Measurements from ENCODE around the gene SCMH1. TPM values are rescaled to one million over a fixed set of nuclear protein-coding genes. Genes with fewer than 3 reads are reported as not detected.

The SCMH1 gene
- total RNA-seq, 1 experiment from 2014 or later = 28.0 TPM

- no peak for TF ChIP-seq RAD21 (IDR thresholded peaks at IDR 0.05; ENCODE audit: low read depth)
- no peak for TF ChIP-seq ZBTB33 (IDR thresholded peaks at IDR 0.05; ENCODE audit: extremely low read depth, insufficient replicate concordance, low read length)
- TF ChIP-seq TCF7L2 (IDR thresholded peaks at IDR 0.05; ENCODE audit: borderline replicate concordance, extremely low read depth, insufficient read depth, insufficient read length) = no peak
- TF ChIP-seq CBX3 (IDR thresholded peaks at IDR 0.05; ENCODE audit: low read depth) = no peak
- no peak for TF ChIP-seq YY1 (IDR thresholded peaks at IDR 0.05; ENCODE audit: extremely low read depth, insufficient replicate concordance, low read depth, low read length)
- no peak for TF ChIP-seq REST (IDR thresholded peaks at IDR 0.05; ENCODE audit: low read depth)
- no peak for TF ChIP-seq POLR2A (IDR thresholded peaks at IDR 0.05; ENCODE audit: borderline replicate concordance, extremely low read depth, insufficient read depth, insufficient read length)
- TF ChIP-seq ELF1 (IDR thresholded peaks at IDR 0.05; ENCODE audit: borderline replicate concordance, low read depth) = no peak
- TF ChIP-seq CEBPB (IDR thresholded peaks at IDR 0.05; ENCODE audit: low read depth) = no peak
- no peak for TF ChIP-seq SRF (IDR thresholded peaks at IDR 0.05; ENCODE audit: low read depth)
- no peak for TF ChIP-seq FOSL1 (IDR thresholded peaks at IDR 0.05; ENCODE audit: low read depth)
- TF ChIP-seq ZNF274 (IDR thresholded peaks at IDR 0.05; ENCODE audit: low read depth, low read length) = no peak
- no peak for TF ChIP-seq ATF3 (IDR thresholded peaks at IDR 0.05)
- TF ChIP-seq MAX (IDR thresholded peaks at IDR 0.05) = no peak
- TF ChIP-seq JUND (IDR thresholded peaks at IDR 0.05) = no peak
- TF ChIP-seq POLR2AphosphoS5 (IDR thresholded peaks at IDR 0.05; ENCODE audit: low read depth, low read length) = no peak
- TF ChIP-seq EZH2 (IDR thresholded peaks at IDR 0.05) = no peak
- TF ChIP-seq SP1 (IDR thresholded peaks at IDR 0.05; ENCODE audit: low read depth) = no peak
- no peak for TF ChIP-seq EGR1 (IDR thresholded peaks at IDR 0.05; ENCODE audit: low read depth)
- TF ChIP-seq EZH2phosphoT487 (IDR thresholded peaks at IDR 0.05; ENCODE audit: borderline replicate concordance) = no peak
- no TSS peak for BruUV-seq (replicated peaks)
- Histone ChIP-seq H3K9me3 (ENCODE audit: control insufficient read depth in 1 of 2, insufficient read depth in 1 of 2, low read depth in 1 of 2, low read length in 2 of 2) (no peaks in the 10 kb centered on the region), H3K4me2 (ENCODE audit: low read length) (no peak overlapping the region), H2AFZ (ENCODE audit: low read depth, low read length, poor library complexity, severe bottlenecking) (no peak overlapping the region), H3K4me1 (ENCODE audit: control insufficient read depth in 1 of 2, insufficient read depth in 2 of 2, low read length in 2 of 2) (peaks cover 0 to 5% of the 10 kb centered on the region in 2 experiments; a peak in 2 of 4 replicates), H3K27ac (ENCODE audit: low read depth, low read length) (no peak overlapping the region), H4K20me1 (ENCODE audit: insufficient read depth) (no peaks in the 10 kb centered on the region), H3K27me3 (ENCODE audit: insufficient read depth, low read length) (no peaks in the 10 kb centered on the region; the same call in 1 of the 2 replicates), H3K4me3 (replicated peaks in 1 of 2; ENCODE audit: low read depth in 1 of 2, low read length in 2 of 2) (no peak overlapping the region), H3K79me2 (ENCODE audit: insufficient read depth, low read length) (no peaks in the 10 kb centered on the region), H3K36me3 (ENCODE audit: control insufficient read depth in 1 of 2, insufficient read depth in 2 of 2, low read length in 2 of 2) (no peaks in the 10 kb centered on the region), H3K9me2 (ENCODE audit: insufficient read depth) (no peaks in the 10 kb centered on the region), H3K9ac (ENCODE audit: low read length) (no peak overlapping the region)
- POLR2A ChIA-PET = no interaction called here
- intact Hi-C loops (cut with micrococcal nuclease) = no loop called here
- RAD21 ChIA-PET (ENCODE audit: low non-redundant PET in 1 of 2, low total read pairs in 2 of 2, uncharacterized antibody in 2 of 2, unreplicated experiment in 2 of 2) = no interaction called here
- CTCF ChIA-PET = no interaction called here
- no peak for ATAC-seq
- DNase-seq (ENCODE audit: low read depth, low spot score) = no peak
These were observed 36.0 kb upstream of the SCMH1 start for GRCh38 chr1:41278076-41278475.
